ENCODE measurements around the gene ITGA7.
A peak's percentile ranks its signal among the peaks of the same experiment; 100 is the strongest.

ITGA7 gene

DNA sequence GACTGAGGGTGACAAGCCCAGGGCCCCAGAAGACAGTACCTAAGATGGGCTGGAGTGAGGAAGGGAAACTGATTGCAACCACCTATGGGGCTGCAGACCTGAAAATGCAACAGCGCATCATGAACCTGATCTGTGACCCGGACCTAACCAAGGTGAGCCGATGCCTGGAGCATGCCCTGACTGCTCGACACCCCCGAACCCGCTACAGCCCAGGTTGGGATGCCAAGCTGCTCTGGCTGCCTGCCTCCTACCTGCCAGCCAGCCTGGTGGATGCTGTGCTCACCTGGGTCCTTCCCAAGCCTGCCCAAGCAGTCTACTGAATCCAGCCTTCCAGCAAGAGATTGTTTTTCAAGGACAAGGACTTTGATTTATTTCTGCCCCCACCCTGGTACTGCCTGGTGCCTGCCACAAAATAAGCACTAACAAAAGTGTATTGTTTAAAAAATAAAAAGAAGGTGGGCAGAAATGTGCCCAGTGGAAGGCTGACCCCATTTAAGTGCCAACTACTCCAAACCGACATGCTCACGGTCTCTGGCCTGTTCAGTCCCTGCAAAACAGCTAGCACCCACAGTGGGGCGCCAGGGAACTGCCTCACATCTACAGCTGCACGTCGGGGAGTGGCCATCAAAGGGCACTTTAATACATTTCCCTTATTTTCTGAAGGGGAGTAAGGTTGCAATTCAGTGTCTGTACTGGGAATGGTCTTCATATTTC is 16.7 kb upstream of the ITGA7 start:
- Histone ChIP-seq H3K4me3 (ENCODE audit: low read length in 2 of 2) (peak overlapping the region in 1 of 2 donors; percentile 15), H3K4me1 (ENCODE audit: control insufficient read depth, insufficient read depth, low read length) (peaks cover 80% of the 10 kb centered on the region), H3K27me3 (ENCODE audit: control insufficient read depth in 1 of 2, insufficient read depth in 2 of 2, low read length in 2 of 2) (no peaks in the 10 kb centered on the region), H3K9me3 (ENCODE audit: control insufficient read depth in 2 of 2, low read length in 2 of 2) (no peaks in the 10 kb centered on the region), H3K36me3 (ENCODE audit: control insufficient read depth in 2 of 2, insufficient read depth in 2 of 2, low read length in 2 of 2) (peaks cover 31 to 36% of the 10 kb centered on the region in 2 donors), H3K27ac (ENCODE audit: low read length) (peak overlapping the region; percentile 76), H3K9ac (ENCODE audit: low read length in 2 of 2) (peak overlapping the region in 1 of 2 donors; percentile 9)

DNA sequence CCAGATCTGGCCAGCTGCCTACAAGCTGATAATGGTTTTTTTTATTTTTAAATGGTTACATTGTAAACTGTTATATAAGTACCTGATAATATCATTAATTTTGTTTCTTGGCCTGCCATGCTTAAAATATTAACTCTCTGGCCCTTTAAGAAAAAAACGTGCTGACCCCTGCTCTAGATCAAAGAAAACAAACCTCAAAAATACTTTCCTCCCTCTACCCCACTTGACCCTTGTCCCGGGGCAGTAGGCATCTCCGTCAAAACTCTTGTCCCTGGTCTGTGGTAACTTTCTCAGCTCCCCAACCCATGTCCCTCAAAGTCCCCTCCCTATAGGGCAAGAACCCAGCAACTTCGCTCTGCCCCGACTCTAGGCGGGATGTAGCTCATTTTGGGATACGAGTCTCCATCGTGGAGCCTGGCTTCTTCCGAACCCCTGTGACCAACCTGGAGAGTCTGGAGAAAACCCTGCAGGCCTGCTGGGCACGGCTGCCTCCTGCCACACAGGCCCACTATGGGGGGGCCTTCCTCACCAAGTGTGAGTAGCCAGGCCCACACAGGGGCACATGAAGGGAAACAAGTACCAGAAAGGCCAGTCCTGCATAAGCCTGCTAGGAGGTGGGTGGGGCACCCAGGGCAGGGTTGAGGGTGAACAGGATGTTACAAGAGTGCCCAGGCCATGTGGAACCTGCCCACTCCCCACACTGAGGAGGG is 16.0 kb upstream of the ITGA7 start:
- Histone ChIP-seq H3K36me3 (ENCODE audit: control insufficient read depth in 2 of 2, insufficient read depth in 2 of 2, low read length in 2 of 2) (peaks cover 31 to 36% of the 10 kb centered on the region in 2 donors), H3K9me3 (ENCODE audit: control insufficient read depth in 2 of 2, low read length in 2 of 2) (no peaks in the 10 kb centered on the region), H3K27me3 (ENCODE audit: control insufficient read depth in 1 of 2, insufficient read depth in 2 of 2, low read length in 2 of 2) (no peaks in the 10 kb centered on the region), H3K4me1 (ENCODE audit: control insufficient read depth, insufficient read depth, low read length) (peaks cover 82% of the 10 kb centered on the region), H3K4me3 (ENCODE audit: low read length in 2 of 2) (peak overlapping the region in 1 of 2 donors; percentile 15), H3K9ac (ENCODE audit: low read length in 2 of 2) (peak overlapping the region in 1 of 2 donors; percentile 9), H3K27ac (ENCODE audit: low read length) (peak overlapping the region; percentile 76)

DNA sequence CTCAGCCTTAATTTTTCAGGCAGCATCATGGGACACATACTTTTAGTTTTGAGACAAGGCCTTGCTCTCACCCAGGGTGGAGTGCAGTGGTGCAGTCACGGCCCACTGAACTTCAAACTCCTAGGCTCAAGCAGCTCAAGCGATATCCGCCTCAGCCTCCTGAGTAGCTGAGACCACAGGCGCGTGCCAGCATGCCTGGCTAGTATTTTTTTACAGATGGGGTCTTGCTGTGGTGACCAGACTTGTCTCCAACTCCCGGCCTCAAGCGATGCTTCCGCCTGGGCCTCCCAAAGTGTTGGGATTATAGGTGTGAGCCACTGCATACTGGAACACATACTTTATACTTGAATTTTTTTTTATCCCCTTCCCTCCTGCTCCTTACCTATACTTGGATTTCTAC is 15.2 kb upstream of the ITGA7 start:
- no peak overlapping the region for H3K4me3 ChIP-seq (ENCODE audit: low read length in 2 of 2)
- H3K27ac ChIP-seq (ENCODE audit: low read length): peak overlapping the region; percentile 76
- H3K36me3 ChIP-seq (ENCODE audit: control insufficient read depth in 2 of 2, insufficient read depth in 2 of 2, low read length in 2 of 2): peaks cover 31 to 36% of the 10 kb centered on the region in 2 donors
- H3K9ac ChIP-seq (ENCODE audit: low read length in 2 of 2): no peak overlapping the region
- H3K27me3 ChIP-seq (ENCODE audit: control insufficient read depth in 1 of 2, insufficient read depth in 2 of 2, low read length in 2 of 2): no peaks in the 10 kb centered on the region
- H3K4me1 ChIP-seq (ENCODE audit: control insufficient read depth, insufficient read depth, low read length): peaks cover 89% of the 10 kb centered on the region
- no peaks in the 10 kb centered on the region for H3K9me3 ChIP-seq (ENCODE audit: control insufficient read depth in 2 of 2, low read length in 2 of 2)

GRCh38 chr12:55721601-55722213 is 14.0 kb upstream of the ITGA7 start:
- Histone ChIP-seq H3K27ac (ENCODE audit: low read length) (peak overlapping the region; percentile 98), H3K36me3 (ENCODE audit: control insufficient read depth in 2 of 2, insufficient read depth in 2 of 2, low read length in 2 of 2) (peaks cover 30 to 32% of the 10 kb centered on the region in 2 donors), H3K4me3 (ENCODE audit: low read length in 2 of 2) (peak overlapping the region in 1 of 2 donors; percentile 63), H3K27me3 (ENCODE audit: control insufficient read depth in 1 of 2, insufficient read depth in 2 of 2, low read length in 2 of 2) (no peaks in the 10 kb centered on the region), H3K9ac (ENCODE audit: low read length in 2 of 2) (peak overlapping the region in 1 of 2 donors; percentile 52), H3K4me1 (ENCODE audit: control insufficient read depth, insufficient read depth, low read length) (peaks cover 89% of the 10 kb centered on the region), H3K9me3 (ENCODE audit: control insufficient read depth in 2 of 2, low read length in 2 of 2) (no peaks in the 10 kb centered on the region)

- H3K4me3 ChIP-seq (ENCODE audit: low read length in 2 of 2): peak overlapping the region; percentile 40 to 63
- H3K36me3 ChIP-seq (ENCODE audit: control insufficient read depth in 2 of 2, insufficient read depth in 2 of 2, low read length in 2 of 2): peaks cover 26% of the 10 kb centered on the region in 2 donors
- H3K9me3 ChIP-seq (ENCODE audit: control insufficient read depth in 2 of 2, low read length in 2 of 2): no peaks in the 10 kb centered on the region
- H3K9ac ChIP-seq (ENCODE audit: low read length in 2 of 2): peak overlapping the region; percentile 36 to 52
- peaks cover 87% of the 10 kb centered on the region for H3K4me1 ChIP-seq (ENCODE audit: control insufficient read depth, insufficient read depth, low read length)
- H3K27ac ChIP-seq (ENCODE audit: low read length): peak overlapping the region; percentile 98
- H3K27me3 ChIP-seq (ENCODE audit: control insufficient read depth in 1 of 2, insufficient read depth in 2 of 2, low read length in 2 of 2): no peaks in the 10 kb centered on the region
These were observed 13.3 kb upstream of the ITGA7 start for GRCh38 chr12:55720894-55721444.

DNA sequence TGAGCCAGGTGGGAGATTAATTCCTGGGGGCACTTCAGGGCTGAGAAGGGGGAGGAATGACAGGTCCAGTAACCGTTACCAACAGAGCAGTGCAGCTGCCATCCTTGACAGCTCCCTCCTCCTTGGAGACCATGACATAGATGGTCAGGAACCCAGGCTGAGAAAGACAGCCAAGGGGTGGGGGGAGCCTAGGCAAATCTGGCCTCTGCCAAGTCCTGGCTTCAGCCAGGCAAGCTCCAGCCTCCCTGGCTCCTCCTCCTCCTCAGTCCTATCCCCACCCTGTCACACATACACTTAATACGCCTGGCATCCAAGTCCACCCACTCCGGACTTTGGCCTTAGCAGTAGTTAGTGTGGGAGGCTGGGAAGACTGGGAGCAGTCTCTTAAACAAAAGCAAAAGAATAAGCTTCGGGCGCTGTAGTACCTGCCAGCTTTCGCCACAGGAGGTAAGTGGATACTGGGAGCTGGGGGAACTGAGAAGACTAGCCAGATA is 12.4 kb upstream of the ITGA7 start, which contains the start of gene RDH5:
Gene RDH5, plus strand, starts transcription at position 323 of the 494 bp plus-strand sequence. CDS start 792 bp downstream, outside the sequence.
- Histone ChIP-seq H3K9me3 (ENCODE audit: control insufficient read depth in 2 of 2, low read length in 2 of 2) (no peaks in the 10 kb centered on the region), H3K27ac (ENCODE audit: low read length) (peak within 1 kb of the TSS; percentile 98), H3K36me3 (ENCODE audit: control insufficient read depth in 2 of 2, insufficient read depth in 2 of 2, low read length in 2 of 2) (peaks cover 17 to 18% of the 10 kb centered on the region in 2 donors), H3K4me3 (ENCODE audit: low read length in 2 of 2) (peak within 1 kb of the TSS; percentile 40 to 63), H3K4me1 (ENCODE audit: control insufficient read depth, insufficient read depth, low read length) (peaks cover 84% of the 10 kb centered on the region), H3K27me3 (ENCODE audit: control insufficient read depth in 1 of 2, insufficient read depth in 2 of 2, low read length in 2 of 2) (no peaks in the 10 kb centered on the region), H3K9ac (ENCODE audit: low read length in 2 of 2) (peak within 1 kb of the TSS; percentile 73 to 87)

DNA sequence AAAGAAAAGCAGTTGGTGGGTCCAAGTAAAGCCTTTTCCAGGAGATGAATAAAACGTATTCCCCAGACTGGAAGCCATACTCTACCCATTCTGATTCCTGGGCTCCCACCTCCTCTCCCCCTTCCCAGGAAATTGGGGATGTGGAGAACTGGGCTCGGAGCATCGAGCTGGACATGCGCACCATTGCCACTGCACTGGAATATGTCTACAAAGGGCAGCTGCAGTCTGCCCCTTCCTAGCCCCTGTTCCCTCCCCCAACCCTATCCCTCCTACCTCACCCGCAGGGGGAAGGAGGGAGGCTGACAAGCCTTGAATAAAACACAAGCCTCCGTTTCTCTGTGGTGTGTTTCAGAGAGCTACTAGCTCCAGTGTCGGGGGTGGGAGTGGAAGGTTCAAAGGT is 11.7 kb upstream of the ITGA7 start:
- no peaks in the 10 kb centered on the region for H3K27me3 ChIP-seq (ENCODE audit: control insufficient read depth in 1 of 2, insufficient read depth in 2 of 2, low read length in 2 of 2)
- peak overlapping the region in 1 of 2 donors; percentile 63 for H3K4me3 ChIP-seq (ENCODE audit: low read length in 2 of 2)
- H3K9me3 ChIP-seq (ENCODE audit: control insufficient read depth in 2 of 2, low read length in 2 of 2): no peaks in the 10 kb centered on the region
- peaks cover 81% of the 10 kb centered on the region for H3K4me1 ChIP-seq (ENCODE audit: control insufficient read depth, insufficient read depth, low read length)
- peaks cover 10 to 13% of the 10 kb centered on the region in 2 donors for H3K36me3 ChIP-seq (ENCODE audit: control insufficient read depth in 2 of 2, insufficient read depth in 2 of 2, low read length in 2 of 2)
- H3K9ac ChIP-seq (ENCODE audit: low read length in 2 of 2): peak overlapping the region; percentile 60 to 87
- peak overlapping the region; percentile 98 for H3K27ac ChIP-seq (ENCODE audit: low read length)

- Histone ChIP-seq H3K4me1 (ENCODE audit: control insufficient read depth, insufficient read depth, low read length) (peaks cover 75% of the 10 kb centered on the region), H3K9ac (ENCODE audit: low read length in 2 of 2) (peak overlapping the region in 1 of 2 donors; percentile 87), H3K4me3 (ENCODE audit: low read length in 2 of 2) (peak overlapping the region in 1 of 2 donors; percentile 22), H3K27ac (ENCODE audit: low read length) (peak overlapping the region; percentile 98), H3K9me3 (ENCODE audit: control insufficient read depth in 2 of 2, low read length in 2 of 2) (no peaks in the 10 kb centered on the region), H3K36me3 (ENCODE audit: control insufficient read depth in 2 of 2, insufficient read depth in 2 of 2, low read length in 2 of 2) (peaks cover 6 to 7% of the 10 kb centered on the region in 2 donors), H3K27me3 (ENCODE audit: control insufficient read depth in 1 of 2, insufficient read depth in 2 of 2, low read length in 2 of 2) (no peaks in the 10 kb centered on the region)
These were observed 11.0 kb upstream of the ITGA7 start for GRCh38 chr12:55718624-55719275.

GRCh38 chr12:55718015-55718414 is 10.3 kb upstream of the ITGA7 start:
- no peaks in the 10 kb centered on the region for H3K9me3 ChIP-seq (ENCODE audit: control insufficient read depth in 2 of 2, low read length in 2 of 2)
- peaks cover 3% of the 10 kb centered on the region in 2 donors for H3K36me3 ChIP-seq (ENCODE audit: control insufficient read depth in 2 of 2, insufficient read depth in 2 of 2, low read length in 2 of 2)
- peak overlapping the region in 1 of 2 donors; percentile 15 for H3K4me3 ChIP-seq (ENCODE audit: low read length in 2 of 2)
- H3K9ac ChIP-seq (ENCODE audit: low read length in 2 of 2): peak overlapping the region; percentile 13 to 87
- peaks cover 71% of the 10 kb centered on the region for H3K4me1 ChIP-seq (ENCODE audit: control insufficient read depth, insufficient read depth, low read length)
- H3K27ac ChIP-seq (ENCODE audit: low read length): peak overlapping the region; percentile 98
- no peaks in the 10 kb centered on the region for H3K27me3 ChIP-seq (ENCODE audit: control insufficient read depth in 1 of 2, insufficient read depth in 2 of 2, low read length in 2 of 2)

All from stomach smooth muscle (tissue), 2 donors.